ENCODE data around the gene APBA2. TPM values are rescaled to one million over a fixed set of nuclear protein-coding genes. Genes with fewer than 3 reads are reported as not detected.

APBA2 gene
- total and polyA plus RNA-seq, 2 of the 13 experiments (the other 11 are each of a cell fraction or from before 2014, with no cell fraction given) = 0.62 to 2.3 TPM

GRCh38 chr15:29095746-29096145 is 210.0 kb downstream of the APBA2 start:
- TF ChIP-seq ZSCAN25 (CRISPR knock-in tag; IDR thresholded peaks at IDR 0.05) (no peak), FLYWCH1 (CRISPR knock-in tag; IDR thresholded peaks at IDR 0.05) (no peak), ZNF230 (CRISPR knock-in tag; IDR thresholded peaks at IDR 0.05) (no peak), ZNF34 (CRISPR knock-in tag; IDR thresholded peaks at IDR 0.05; ENCODE audit: borderline replicate concordance) (no peak), MTA1 (CRISPR knock-in tag; IDR thresholded peaks at IDR 0.05; ENCODE audit: borderline replicate concordance) (no peak), LRRFIP1 (CRISPR knock-in tag; conservative IDR thresholded peaks at IDR 0.05) (no peak), ZNF160 (CRISPR knock-in tag; IDR thresholded peaks at IDR 0.05) (no peak), HNF4G (IDR thresholded peaks at IDR 0.05; ENCODE audit: borderline replicate concordance, low read depth, low read length) (no peak), HNF4G (CRISPR knock-in tag; IDR thresholded peaks at IDR 0.05; ENCODE audit: borderline replicate concordance, low read depth) (no peak), GMEB2 (CRISPR knock-in tag; IDR thresholded peaks at IDR 0.05; ENCODE audit: low read depth) (no peak), ZNF143 (CRISPR knock-in tag; IDR thresholded peaks at IDR 0.05) (no peak), HOXA5 (CRISPR knock-in tag; IDR thresholded peaks at IDR 0.05) (no peak), MXI1 (IDR thresholded peaks at IDR 0.05; ENCODE audit: borderline replicate concordance, low read depth, low read length) (no peak), REPIN1 (CRISPR knock-in tag; IDR thresholded peaks at IDR 0.05; ENCODE audit: borderline replicate concordance, low read depth) (no peak), ARID5B (CRISPR knock-in tag; IDR thresholded peaks at IDR 0.05) (no peak), HCFC1 (IDR thresholded peaks at IDR 0.05; ENCODE audit: low read depth, low read length) (no peak), ZNF766 (CRISPR knock-in tag; IDR thresholded peaks at IDR 0.05; ENCODE audit: borderline replicate concordance) (no peak), ERF (CRISPR knock-in tag; IDR thresholded peaks at IDR 0.05) (no peak), NFATC3 (CRISPR knock-in tag; IDR thresholded peaks at IDR 0.05) (no peak), RBM22 (optimal IDR thresholded peaks at IDR 0.05; ENCODE audit: low read length) (no peak)
- no peaks in the 10 kb centered on the region for H3K27me3 ChIP-seq (ENCODE audit: control insufficient read depth in 1 of 2, insufficient read depth in 2 of 2, low read length in 2 of 2)
- no peaks in the 10 kb centered on the region for H3K4me1 ChIP-seq (ENCODE audit: insufficient read depth, low read length)
- DNase-seq (ENCODE audit: low spot score) (no peak), ATAC-seq (no peak), FAIRE-seq (no peak)
- H3K79me2 ChIP-seq (ENCODE audit: insufficient read depth, low read length) = no peaks in the 10 kb centered on the region
- H3K9ac ChIP-seq (ENCODE audit: insufficient read depth, low read depth, low read length) = no peak overlapping the region
- no peak overlapping the region for H3K4me3 ChIP-seq (replicated peaks in 1 of 3; ENCODE audit: insufficient read depth in 1 of 3, low read depth in 2 of 3, low read length in 3 of 3)
- CTCF ChIA-PET (ENCODE audit: low intra/inter-chr PET ratio, low total read pairs) = no interaction called here
- BruUV-seq (replicated peaks) = no TSS peak
- no peaks in the 10 kb centered on the region for H4K20me1 ChIP-seq (ENCODE audit: insufficient read depth, low read length)
- H2AFZ ChIP-seq (ENCODE audit: low read length) = no peak overlapping the region
- in situ Hi-C loops (cut with HindIII; ENCODE audit: extremely low pct_ligation_motif_present, low pct_unique_long_range_greater_than_20kb) (no loop called here), intact Hi-C loops (cut with micrococcal nuclease; ENCODE audit: unreplicated experiment) (no loop called here)
- POLR2A ChIA-PET = no interaction called here
- H3K36me3 ChIP-seq (replicated peaks in 1 of 2; ENCODE audit: control insufficient read depth in 1 of 2, insufficient read depth in 2 of 2, low read length in 2 of 2) = no peaks in the 10 kb centered on the region
- WGBS (ENCODE audit: low lambda C conversion rate) = 46% methylated on average over 4 of the region's 9 CpGs
- no peak overlapping the region for H3K27ac ChIP-seq (ENCODE audit: extremely low read length, insufficient read depth, low read length)
- no peaks in the 10 kb centered on the region for H3K9me3 ChIP-seq (ENCODE audit: low read length)
- H3K4me2 ChIP-seq (ENCODE audit: low read depth, low read length) = no peak overlapping the region

Data from HepG2 (cell line).